HUES6 (cell line): ENCODE data around the gene SIAH3.
"Not testable (repeated sequence)": the region's sequence is repeated elsewhere in the genome, so short reads cannot be mapped to it uniquely, and the experiment has no call there.

Experiments
- H3K27ac ChIP-seq: 2 replicates; pipeline ENCODE4 v1.7.0; 2013; ENCODE audit warnings: low read depth, mild to moderate bottlenecking, low read length, inconsistent platforms
- H3K27me3 ChIP-seq: 2 replicates; pipeline ENCODE4 v1.6.1; 2013; ENCODE audit warnings: low read length; ENCODE audit not compliant: control insufficient read depth, insufficient read depth
- H3K36me3 ChIP-seq: 2 replicates; pipeline ENCODE4 v1.6.1; 2013; ENCODE audit warnings: low read length; ENCODE audit not compliant: control insufficient read depth, insufficient read depth
- H3K4me1 ChIP-seq: 2 replicates; pipeline ENCODE4 v1.6.1; 2013; ENCODE audit warnings: low read length; ENCODE audit not compliant: control insufficient read depth, insufficient read depth
- H3K4me3 ChIP-seq: 2 replicates; pipeline ENCODE4 v1.5.1; 2013; ENCODE audit warnings: low read depth, low read length
- H3K9ac ChIP-seq: one replicate; pipeline ENCODE4 v1.6.1; 2013; ENCODE audit warnings: mild to moderate bottlenecking, low read length
- H3K9me3 ChIP-seq: 2 replicates; pipeline ENCODE4 v1.6.1; 2013; ENCODE audit warnings: low read depth, low read length; ENCODE audit not compliant: control insufficient read depth, insufficient read depth

The SIAH3 gene

GRCh38 chr13:45880242-45880641, 28.7 kb upstream of the SIAH3 start:
- Histone ChIP-seq H3K27me3 (peaks cover 8% of the 10 kb centered on the region), H3K4me1 (peaks cover 27% of the 10 kb centered on the region), H3K9ac (no peak overlapping the region), H3K27ac (no peak overlapping the region), H3K4me3 (no peak overlapping the region), H3K36me3 (no peaks in the 10 kb centered on the region), H3K9me3 (no peaks in the 10 kb centered on the region; the same call in 1 of the 2 replicates)

- H3K9ac ChIP-seq: no peak overlapping the region
- no peak overlapping the region for H3K4me3 ChIP-seq
- no peak overlapping the region for H3K27ac ChIP-seq
- peaks cover 8% of the 10 kb centered on the region for H3K27me3 ChIP-seq
- H3K36me3 ChIP-seq: no peaks in the 10 kb centered on the region
- H3K9me3 ChIP-seq: no peaks in the 10 kb centered on the region; the same call in 1 of the 2 replicates
- peaks cover 30% of the 10 kb centered on the region for H3K4me1 ChIP-seq
Measured at GRCh38 chr13:45879666-45880065, 28.1 kb upstream of the SIAH3 start.

GRCh38 chr13:45878966-45879365, 27.4 kb upstream of the SIAH3 start:
- Histone ChIP-seq H3K4me3 (no peak overlapping the region), H3K27me3 (peaks cover 8% of the 10 kb centered on the region)

GRCh38 chr13:45876781-45877180, 25.2 kb upstream of the SIAH3 start:
- H3K4me1 ChIP-seq: peaks cover 22% of the 10 kb centered on the region
- H3K9me3 ChIP-seq: no peaks in the 10 kb centered on the region; the same call in 1 of the 2 replicates

More at GRCh38 chr13:45878966-45879365, 27.4 kb upstream of the SIAH3 start:
- no peaks in the 10 kb centered on the region for H3K36me3 ChIP-seq
- no peak overlapping the region for H3K27ac ChIP-seq
- peaks cover 25% of the 10 kb centered on the region for H3K4me1 ChIP-seq
- no peak overlapping the region for H3K9ac ChIP-seq
- no peaks in the 10 kb centered on the region; the same call in 1 of the 2 replicates for H3K9me3 ChIP-seq

GRCh38 chr13:45875951-45876350, 24.4 kb upstream of the SIAH3 start:
- no peak overlapping the region for H3K9ac ChIP-seq
- H3K4me1 ChIP-seq: peaks cover 17% of the 10 kb centered on the region
- no peaks in the 10 kb centered on the region for H3K36me3 ChIP-seq
- no peak overlapping the region for H3K4me3 ChIP-seq
- H3K27ac ChIP-seq: no peak overlapping the region
- peaks cover 8% of the 10 kb centered on the region for H3K27me3 ChIP-seq
- no peaks in the 10 kb centered on the region; the same call in 1 of the 2 replicates for H3K9me3 ChIP-seq

More at GRCh38 chr13:45876781-45877180, 25.2 kb upstream of the SIAH3 start:
- Histone ChIP-seq H3K36me3 (no peaks in the 10 kb centered on the region), H3K27me3 (peaks cover 8% of the 10 kb centered on the region), H3K27ac (no peak overlapping the region), H3K4me3 (no peak overlapping the region), H3K9ac (no peak overlapping the region)

GRCh38 chr13:45873491-45874325, 22.2 kb upstream of the SIAH3 start:
- no peaks in the 10 kb centered on the region for H3K36me3 ChIP-seq
- H3K4me3 ChIP-seq: peak overlapping the region; percentile 23
- peaks cover 17% of the 10 kb centered on the region for H3K4me1 ChIP-seq
- peak overlapping the region; percentile 37; the same call in 1 of the 2 replicates for H3K27ac ChIP-seq
- H3K9me3 ChIP-seq: no peaks in the 10 kb centered on the region; the same call in 1 of the 2 replicates
- H3K27me3 ChIP-seq: no peaks in the 10 kb centered on the region
- H3K9ac ChIP-seq: peak overlapping the region; percentile 48

- no peak overlapping the region for H3K9ac ChIP-seq
- no peaks in the 10 kb centered on the region for H3K27me3 ChIP-seq
- H3K9me3 ChIP-seq: no peaks in the 10 kb centered on the region
- H3K4me1 ChIP-seq: peaks cover 17% of the 10 kb centered on the region
- no peak overlapping the region for H3K27ac ChIP-seq
- H3K4me3 ChIP-seq: no peak overlapping the region
- H3K36me3 ChIP-seq: no peaks in the 10 kb centered on the region
Measured at GRCh38 chr13:45872566-45872965, 21.0 kb upstream of the SIAH3 start.

GRCh38 chr13:45871201-45871600, 19.6 kb upstream of the SIAH3 start:
- not testable (repeated sequence) for H3K27ac ChIP-seq, H3K36me3 ChIP-seq, H3K9ac ChIP-seq, H3K4me3 ChIP-seq, H3K9me3 ChIP-seq, H3K27me3 ChIP-seq
- peaks cover 17% of the 10 kb centered on the region for H3K4me1 ChIP-seq

- H3K9ac ChIP-seq: no peak overlapping the region
- no peaks in the 10 kb centered on the region for H3K9me3 ChIP-seq
- H3K27ac ChIP-seq: no peak overlapping the region
- H3K4me1 ChIP-seq: peaks cover 17% of the 10 kb centered on the region
- no peak overlapping the region for H3K4me3 ChIP-seq
- no peaks in the 10 kb centered on the region for H3K27me3 ChIP-seq
- H3K36me3 ChIP-seq: no peaks in the 10 kb centered on the region
Measured at GRCh38 chr13:45870232-45870631, 18.7 kb upstream of the SIAH3 start.

GRCh38 chr13:45865414-45865813, 13.9 kb upstream of the SIAH3 start:
- no peaks in the 10 kb centered on the region for H3K27me3 ChIP-seq
- no peaks in the 10 kb centered on the region for H3K4me1 ChIP-seq
- no peak overlapping the region for H3K4me3 ChIP-seq
- no peak overlapping the region for H3K9ac ChIP-seq
- no peak overlapping the region for H3K27ac ChIP-seq
- no peaks in the 10 kb centered on the region for H3K9me3 ChIP-seq
- no peaks in the 10 kb centered on the region for H3K36me3 ChIP-seq

GRCh38 chr13:45863709-45864590, 12.4 kb upstream of the SIAH3 start:
- Histone ChIP-seq H3K4me3 (no peak overlapping the region), H3K27ac (no peak overlapping the region), H3K27me3 (no peaks in the 10 kb centered on the region), H3K36me3 (no peaks in the 10 kb centered on the region), H3K9ac (no peak overlapping the region), H3K4me1 (no peaks in the 10 kb centered on the region), H3K9me3 (no peaks in the 10 kb centered on the region)
